ENCODE results near the gene ZMAT1.
"Not testable (repeated sequence)": the region's sequence is repeated elsewhere in the genome, so short reads cannot be mapped to it uniquely, and the experiment has no call there.

ZMAT1 gene

GRCh38 chrX:101931488-101932248, at the start of gene ZMAT1:
TSS of gene ZMAT1 (minus strand) at chrX:101932027. CDS start at chrX:101932008, 19 bp downstream.
- Histone ChIP-seq H3K27me3 (ENCODE audit: insufficient read depth, low read length, poor library complexity, severe bottlenecking) (no peaks in the 10 kb centered on the region), H3K9me2 (replicated peaks; ENCODE audit: low read depth, low read length) (no peaks in the 10 kb centered on the region), H3K9me3 (ENCODE audit: insufficient read depth, low read depth, low read length) (no peaks in the 10 kb centered on the region), H3K36me3 (ENCODE audit: insufficient read depth, low read length) (no peaks in the 10 kb centered on the region), H3K4me1 (ENCODE audit: insufficient read depth, low read length, poor library complexity, severe bottlenecking) (no peaks in the 10 kb centered on the region), H3K79me2 (ENCODE audit: insufficient read depth, low read length) (0 out of 2 replicates have a peak, but pooled peaks cover 9% of the 10 kb centered on the region), H3K4me3 (ENCODE audit: low read length, poor library complexity, severe bottlenecking) (peak within 1 kb of the TSS; percentile 85), H3K9ac (ENCODE audit: low read depth, low read length, poor library complexity, severe bottlenecking) (peak within 1 kb of the TSS; percentile 81), H3F3A (ENCODE audit: low read depth) (no peaks in the 10 kb centered on the region), H3K4me2 (ENCODE audit: low read depth, low read length, poor library complexity, severe bottlenecking) (peak within 1 kb of the TSS; percentile 79), H4K20me1 (ENCODE audit: insufficient read depth, low read length, poor library complexity, severe bottlenecking) (no peaks in the 10 kb centered on the region), H2AFZ (ENCODE audit: low read length) (peak within 1 kb of the TSS; percentile 83)
- TF ChIP-seq EZH2phosphoT487 (IDR thresholded peaks at IDR 0.05; ENCODE audit: borderline replicate concordance) (no peak), CTCF (conservative IDR thresholded peaks at IDR 0.05; ENCODE audit: low read length) (no peak)

- no peaks in the 10 kb centered on the region for H3K4me1 ChIP-seq (ENCODE audit: insufficient read depth, low read length, poor library complexity, severe bottlenecking)
- no peak overlapping the region for H2AFZ ChIP-seq (ENCODE audit: low read length)
- no peak for TF ChIP-seq EZH2phosphoT487 (IDR thresholded peaks at IDR 0.05; ENCODE audit: borderline replicate concordance)
- no peak for TF ChIP-seq CTCF (conservative IDR thresholded peaks at IDR 0.05; ENCODE audit: low read length)
- no peaks in the 10 kb centered on the region for H3F3A ChIP-seq (ENCODE audit: low read depth)
- H4K20me1 ChIP-seq (ENCODE audit: insufficient read depth, low read length, poor library complexity, severe bottlenecking), result no peaks in the 10 kb centered on the region
- no peak overlapping the region for H3K4me2 ChIP-seq (ENCODE audit: low read depth, low read length, poor library complexity, severe bottlenecking)
- H3K9me2 ChIP-seq (replicated peaks; ENCODE audit: low read depth, low read length), result no peaks in the 10 kb centered on the region
- H3K9me3 ChIP-seq (ENCODE audit: insufficient read depth, low read depth, low read length), result no peaks in the 10 kb centered on the region
- no peaks in the 10 kb centered on the region for H3K79me2 ChIP-seq (ENCODE audit: insufficient read depth, low read length)
- H3K9ac ChIP-seq (ENCODE audit: low read depth, low read length, poor library complexity, severe bottlenecking), result no peak overlapping the region
- no peaks in the 10 kb centered on the region for H3K36me3 ChIP-seq (ENCODE audit: insufficient read depth, low read length)
- no peaks in the 10 kb centered on the region for H3K27me3 ChIP-seq (ENCODE audit: insufficient read depth, low read length, poor library complexity, severe bottlenecking)
- H3K4me3 ChIP-seq (ENCODE audit: low read length, poor library complexity, severe bottlenecking), result no peak overlapping the region
Measured at GRCh38 chrX:101977106-101977505, 45.3 kb upstream of the ZMAT1 start.

- TF ChIP-seq CTCF (conservative IDR thresholded peaks at IDR 0.05; ENCODE audit: low read length), result no peak
- no peaks in the 10 kb centered on the region for H3K79me2 ChIP-seq (ENCODE audit: insufficient read depth, low read length)
Measured at GRCh38 chrX:101973066-101973465, 41.2 kb upstream of the ZMAT1 start.

GRCh38 chrX:101964923-101965539, 33.2 kb upstream of the ZMAT1 start:
- not testable (repeated sequence) for H3K4me3 ChIP-seq (ENCODE audit: low read length, poor library complexity, severe bottlenecking); H3K36me3 ChIP-seq (ENCODE audit: insufficient read depth, low read length); H3F3A ChIP-seq (ENCODE audit: low read depth); H3K27me3 ChIP-seq (ENCODE audit: insufficient read depth, low read length, poor library complexity, severe bottlenecking); H2AFZ ChIP-seq (ENCODE audit: low read length); H3K9me2 ChIP-seq (replicated peaks; ENCODE audit: low read depth, low read length); H3K9me3 ChIP-seq (ENCODE audit: insufficient read depth, low read depth, low read length); H3K4me1 ChIP-seq (ENCODE audit: insufficient read depth, low read length, poor library complexity, severe bottlenecking); H4K20me1 ChIP-seq (ENCODE audit: insufficient read depth, low read length, poor library complexity, severe bottlenecking); H3K79me2 ChIP-seq (ENCODE audit: insufficient read depth, low read length); H3K4me2 ChIP-seq (ENCODE audit: low read depth, low read length, poor library complexity, severe bottlenecking); H3K9ac ChIP-seq (ENCODE audit: low read depth, low read length, poor library complexity, severe bottlenecking)

More at GRCh38 chrX:101973066-101973465, 41.2 kb upstream of the ZMAT1 start:
- Histone ChIP-seq H3K27me3 (ENCODE audit: insufficient read depth, low read length, poor library complexity, severe bottlenecking) (no peaks in the 10 kb centered on the region), H3K9me2 (replicated peaks; ENCODE audit: low read depth, low read length) (no peaks in the 10 kb centered on the region), H2AFZ (ENCODE audit: low read length) (no peak overlapping the region), H4K20me1 (ENCODE audit: insufficient read depth, low read length, poor library complexity, severe bottlenecking) (no peaks in the 10 kb centered on the region), H3K9me3 (ENCODE audit: insufficient read depth, low read depth, low read length) (no peaks in the 10 kb centered on the region), H3F3A (ENCODE audit: low read depth) (no peaks in the 10 kb centered on the region), H3K4me3 (ENCODE audit: low read length, poor library complexity, severe bottlenecking) (no peak overlapping the region), H3K9ac (ENCODE audit: low read depth, low read length, poor library complexity, severe bottlenecking) (no peak overlapping the region), H3K4me2 (ENCODE audit: low read depth, low read length, poor library complexity, severe bottlenecking) (no peak overlapping the region), H3K36me3 (ENCODE audit: insufficient read depth, low read length) (no peaks in the 10 kb centered on the region), H3K4me1 (ENCODE audit: insufficient read depth, low read length, poor library complexity, severe bottlenecking) (no peaks in the 10 kb centered on the region)
